ENCODE data around the gene MRPS2.

GRCh38 chr9:135513351-135513846 lies 12.9 kb downstream of the MRPS2 start:
- TF ChIP-seq CTCF (conservative IDR thresholded peaks at IDR 0.05; ENCODE audit: low read depth, low read length) (no peak), RCOR1 (IDR thresholded peaks at IDR 0.05; ENCODE audit: insufficient replicate concordance, low read length) (no peak), BHLHE40 (IDR thresholded peaks at IDR 0.05; ENCODE audit: low read depth, low read length) (no peak), SMC3 (IDR thresholded peaks at IDR 0.05; ENCODE audit: low read depth, low read length) (no peak), CEBPB (IDR thresholded peaks at IDR 0.05; ENCODE audit: low read depth, low read length) (no peak), POLR2A (IDR thresholded peaks at IDR 0.05; ENCODE audit: low read depth, low read length) (no peak)
